Measurements from ENCODE around the gene HOGA1. TPM values are rescaled to one million over a fixed set of nuclear protein-coding genes. Genes with fewer than 3 reads are reported as not detected.
"Not testable (repeated sequence)": the region's sequence is repeated elsewhere in the genome, so short reads cannot be mapped to it uniquely, and the experiment has no call there.

HOGA1 gene
- total RNA-seq, 1 experiment from 2014 or later = 0.24 TPM

- no peak for DNase-seq (ENCODE audit: low read depth)
Observed at GRCh38 chr10:97608991-97609561, 24.9 kb downstream of the HOGA1 start.

- no peak for DNase-seq (ENCODE audit: low read depth)
Observed at GRCh38 chr10:97611473-97611872, 27.3 kb downstream of the HOGA1 start.

GRCh38 chr10:97612386-97612785, 28.2 kb downstream of the HOGA1 start:
- DNase-seq (ENCODE audit: low read depth) = peak; percentile 64

- DNase-seq (ENCODE audit: low read depth) = no peak
Observed at GRCh38 chr10:97618285-97618684, 34.1 kb downstream of the HOGA1 start.

GRCh38 chr10:97618733-97619132, 34.5 kb downstream of the HOGA1 start:
- no peak for DNase-seq (ENCODE audit: low read depth)

GRCh38 chr10:97623277-97623676, 39.1 kb downstream of the HOGA1 start:
- DNase-seq (ENCODE audit: low read depth) = no peak

- DNase-seq (ENCODE audit: low read depth) = no peak
Observed at GRCh38 chr10:97627731-97628130, 43.5 kb downstream of the HOGA1 start.

GRCh38 chr10:97628228-97628627, 44.0 kb downstream of the HOGA1 start:
- no peak for DNase-seq (ENCODE audit: low read depth)

- no peak for DNase-seq (ENCODE audit: low read depth)
Observed at GRCh38 chr10:97629289-97629688, 45.1 kb downstream of the HOGA1 start.

GRCh38 chr10:97631098-97631497, 46.9 kb downstream of the HOGA1 start:
- no peak for DNase-seq (ENCODE audit: low read depth)

GRCh38 chr10:97632949-97633884, 49.0 kb downstream of the HOGA1 start, which contains the start of gene MORN4:
Gene MORN4, minus strand, starts transcription at chr10:97633500. Its CDS starts 13,847 bp downstream, at chr10:97619653.
- peak; percentile 87 for DNase-seq (ENCODE audit: low read depth)

GRCh38 chr10:97633921-97634320, 49.7 kb downstream of the HOGA1 start:
- DNase-seq (ENCODE audit: low read depth) = peak; percentile 17

- DNase-seq (ENCODE audit: low read depth) = no peak
Observed at GRCh38 chr10:97635577-97635976, 51.4 kb downstream of the HOGA1 start.

GRCh38 chr10:97639090-97639489, 54.9 kb downstream of the HOGA1 start:
- DNase-seq (ENCODE audit: low read depth) = not testable (repeated sequence)

- peak; percentile 97 for DNase-seq (ENCODE audit: low read depth)
Observed at GRCh38 chr10:97640174-97640867, 56.1 kb downstream of the HOGA1 start, which contains the start of gene PI4K2A. Gene PI4K2A, plus strand, starts transcription at chr10:97640671. Its CDS starts 72 bp downstream, at chr10:97640743.

- DNase-seq (ENCODE audit: low read depth) = peak; percentile 22
Observed at GRCh38 chr10:97640868-97641811, 57.0 kb downstream of the HOGA1 start.

GRCh38 chr10:97642471-97643159, 58.4 kb downstream of the HOGA1 start:
- DNase-seq (ENCODE audit: low read depth) = not testable (repeated sequence)

GRCh38 chr10:97643441-97643985, 59.3 kb downstream of the HOGA1 start:
- DNase-seq (ENCODE audit: low read depth) = no peak

- DNase-seq (ENCODE audit: low read depth) = no peak
Observed at GRCh38 chr10:97644936-97645335, 60.7 kb downstream of the HOGA1 start.

GRCh38 chr10:97647556-97647955, 63.4 kb downstream of the HOGA1 start:
- peak; percentile 33 for DNase-seq (ENCODE audit: low read depth)

All from RPMI7951 (cell line).